ENCODE results near the gene TBL1XR1. TPM values are rescaled to one million over a fixed set of nuclear protein-coding genes. Genes with fewer than 3 reads are reported as not detected.

TBL1XR1 gene
- total RNA-seq, 2 experiments from 2014 or later, result 143 to 214 TPM

DNA sequence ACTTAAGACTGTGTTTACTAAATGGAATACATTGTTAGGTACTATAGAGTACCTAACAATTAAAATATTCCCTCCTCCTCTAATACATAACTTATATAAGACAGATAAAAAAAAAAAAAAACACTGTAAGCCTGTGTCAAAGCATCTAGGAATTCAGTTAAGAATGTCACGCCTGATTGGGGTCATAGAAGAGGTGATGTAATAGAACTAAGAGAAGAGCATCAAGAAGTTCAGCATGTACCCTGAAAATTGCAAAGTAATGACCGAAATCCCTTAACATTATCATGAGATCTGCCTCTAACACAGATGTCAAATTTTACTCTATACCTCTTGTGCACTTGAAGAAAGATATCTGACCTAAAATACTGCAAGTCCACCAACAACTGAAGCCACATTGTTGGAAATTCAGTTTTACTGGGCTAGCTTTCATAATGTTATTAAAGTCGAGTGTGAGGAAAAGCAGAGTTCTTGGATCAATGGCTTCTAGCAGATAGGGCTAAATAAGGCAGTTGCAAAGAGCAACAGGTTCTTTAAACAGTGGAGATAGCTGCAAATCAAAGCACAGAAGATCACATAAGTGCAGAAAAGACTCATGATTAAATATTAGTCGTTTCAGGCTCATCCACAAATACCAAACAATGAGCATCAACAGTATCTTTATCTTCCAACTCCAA lies 75.0 kb downstream of the TBL1XR1 start:
- H3K27ac Mint-ChIP-seq, result no peak overlapping the region
- CTCF ChIA-PET, result no interaction called here
- H3K27me3 Mint-ChIP-seq, result no peaks in the 10 kb centered on the region
- DNase-seq (no peak), ATAC-seq (no peak)
- H3K4me3 Mint-ChIP-seq, result no peak overlapping the region
- peaks cover 17% of the 10 kb centered on the region for H3K9me3 Mint-ChIP-seq (ENCODE audit: low read depth)
- H3K36me3 Mint-ChIP-seq, result peaks cover 73% of the 10 kb centered on the region
- peaks cover 19% of the 10 kb centered on the region for H3K4me1 Mint-ChIP-seq

DNA sequence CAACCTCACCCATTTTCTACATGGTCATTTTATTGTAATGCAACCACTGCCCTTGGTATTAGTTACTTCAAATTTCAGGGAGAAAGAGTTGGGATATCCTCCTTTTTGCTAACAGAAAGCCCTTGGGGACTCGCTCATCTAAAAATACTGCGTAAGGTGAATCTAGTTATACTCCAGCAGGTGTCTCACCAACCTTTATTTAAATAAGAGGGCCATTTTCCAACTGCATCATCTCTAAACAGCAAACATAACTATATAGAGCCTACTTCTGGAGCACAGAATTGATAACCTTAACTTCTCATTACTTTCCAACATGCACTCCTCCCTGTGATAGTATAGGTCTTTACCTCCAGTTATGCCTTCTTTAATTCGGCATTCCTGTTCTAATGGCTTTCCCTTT lies 77.5 kb downstream of the TBL1XR1 start:
- ATAC-seq (no peak), DNase-seq (no peak)
- Mint-ChIP-seq H3K4me1 (peaks cover 18% of the 10 kb centered on the region), H3K27ac (no peak overlapping the region), H3K27me3 (no peaks in the 10 kb centered on the region), H3K36me3 (peaks cover 57% of the 10 kb centered on the region), H3K9me3 (ENCODE audit: low read depth) (peaks cover 15% of the 10 kb centered on the region), H3K4me3 (no peak overlapping the region)
- CTCF ChIA-PET, result no interaction called here

DNA sequence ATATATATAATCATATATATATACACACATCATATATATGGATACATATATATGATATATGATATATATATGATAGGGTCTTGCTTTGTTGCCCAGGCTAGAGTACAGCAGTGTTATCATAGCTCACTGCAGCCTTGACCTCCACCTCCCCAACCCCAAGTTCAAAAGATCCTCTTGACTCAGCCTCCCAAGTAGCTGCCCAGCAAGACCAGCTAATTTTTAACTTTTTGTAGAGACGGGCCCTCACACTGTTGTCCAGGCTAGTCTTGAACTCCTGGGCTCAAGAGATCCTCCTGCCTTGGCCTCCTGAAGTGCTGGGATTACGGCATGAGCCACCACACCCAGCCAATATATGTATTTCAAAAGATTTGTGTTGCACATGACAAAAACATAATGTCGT lies 83.0 kb downstream of the TBL1XR1 start:
- H3K4me1 Mint-ChIP-seq, result peaks cover 40% of the 10 kb centered on the region
- CTCF ChIA-PET, result no interaction called here
- no peaks in the 10 kb centered on the region for H3K9me3 Mint-ChIP-seq (ENCODE audit: low read depth)
- no peak overlapping the region for H3K4me3 Mint-ChIP-seq
- peaks cover 20% of the 10 kb centered on the region for H3K36me3 Mint-ChIP-seq
- no peaks in the 10 kb centered on the region for H3K27me3 Mint-ChIP-seq
- ATAC-seq (no peak), DNase-seq (no peak)
- no peak overlapping the region for H3K27ac Mint-ChIP-seq

DNA sequence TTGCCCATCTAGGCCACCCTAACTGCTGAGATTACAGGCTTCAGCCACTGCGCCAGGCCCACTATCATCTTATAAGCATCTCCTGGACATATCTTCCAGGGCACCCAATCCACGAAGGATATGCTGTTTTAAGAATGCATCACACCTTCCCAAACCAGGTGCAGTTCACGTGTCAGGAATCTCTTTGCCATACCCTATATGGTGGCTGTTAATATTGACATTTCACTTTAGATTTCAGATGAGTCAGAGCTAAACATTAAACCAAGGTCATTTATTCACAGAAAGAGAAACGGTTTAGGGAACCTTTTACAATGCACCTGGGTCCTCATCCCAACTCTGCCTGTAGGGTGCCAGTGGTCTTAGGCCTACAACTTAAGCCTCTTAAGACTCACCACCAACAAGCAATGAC lies 85.7 kb downstream of the TBL1XR1 start:
- H3K36me3 Mint-ChIP-seq, result peaks cover 11% of the 10 kb centered on the region
- no peaks in the 10 kb centered on the region for H3K27me3 Mint-ChIP-seq
- H3K9me3 Mint-ChIP-seq (ENCODE audit: low read depth), result no peaks in the 10 kb centered on the region
- DNase-seq (no peak), ATAC-seq (no peak)
- H3K27ac Mint-ChIP-seq, result no peak overlapping the region
- H3K4me3 Mint-ChIP-seq, result no peak overlapping the region
- CTCF ChIA-PET, result interaction anchor here (1.3 kb wide), 1 partner anchor 40 kb away, joined by 4 read pairs; no protein-coding TSS in a partner anchor
- peaks cover 44% of the 10 kb centered on the region for H3K4me1 Mint-ChIP-seq

DNA sequence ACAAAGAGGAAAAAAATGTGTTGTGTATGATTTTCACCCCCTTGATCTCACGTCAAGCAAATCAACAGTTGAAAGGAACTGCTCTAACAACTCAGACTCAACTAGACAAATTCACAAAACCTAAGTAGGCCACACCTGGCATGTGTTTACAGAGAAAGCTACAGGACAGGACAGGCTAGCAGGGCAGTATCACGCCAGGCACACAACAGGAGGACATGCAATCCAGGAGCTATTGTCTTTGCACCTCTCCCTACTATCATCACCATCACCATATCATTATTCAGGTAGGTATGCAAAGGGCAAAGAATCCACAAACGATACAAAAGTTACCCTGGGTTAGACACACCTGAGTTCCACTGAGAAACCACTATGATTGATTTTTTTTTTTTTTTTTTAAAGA lies 86.4 kb downstream of the TBL1XR1 start:
- no peak overlapping the region for H3K4me3 Mint-ChIP-seq
- CTCF ChIA-PET, result interaction anchor here (1.3 kb wide), 1 partner anchor 40 kb away, joined by 4 read pairs; no protein-coding TSS in a partner anchor

DNA sequence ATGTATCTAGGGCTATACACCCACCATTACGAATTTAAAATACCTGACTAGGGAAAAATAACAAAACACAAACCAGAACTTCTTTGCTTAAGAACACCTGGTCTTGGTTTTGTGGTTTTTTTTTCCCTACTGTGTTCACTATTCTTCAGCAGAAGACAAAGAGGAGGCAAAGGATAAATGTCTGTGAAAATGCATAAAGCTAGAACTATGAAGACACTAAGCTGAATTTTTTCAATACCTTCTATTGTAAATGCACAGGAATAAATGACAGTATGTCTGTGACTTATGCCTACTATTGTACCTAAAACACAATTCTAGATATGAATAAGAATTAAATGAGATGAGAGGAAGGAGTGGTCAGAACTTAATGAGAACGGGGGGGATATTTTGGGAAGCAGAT lies 86.9 kb downstream of the TBL1XR1 start:
- CTCF ChIA-PET, result interaction anchor here (1.0 to 1.3 kb wide), 2 partner anchors 41 to 94 kb away, joined by 3 to 4 read pairs; no protein-coding TSS in a partner anchor
- Mint-ChIP-seq H3K4me1 (peaks cover 44% of the 10 kb centered on the region), H3K27me3 (no peaks in the 10 kb centered on the region), H3K36me3 (peaks cover 10% of the 10 kb centered on the region), H3K4me3 (no peak overlapping the region), H3K27ac (no peak overlapping the region), H3K9me3 (ENCODE audit: low read depth) (no peaks in the 10 kb centered on the region)
- no peak for ATAC-seq
- no peak for DNase-seq

More for the DNA sequence above, 86.4 kb downstream of the TBL1XR1 start:
- no peak for DNase-seq
- no peak for ATAC-seq
- Mint-ChIP-seq H3K36me3 (peaks cover 11% of the 10 kb centered on the region), H3K27me3 (no peaks in the 10 kb centered on the region), H3K4me1 (peaks cover 44% of the 10 kb centered on the region), H3K27ac (no peak overlapping the region), H3K9me3 (ENCODE audit: low read depth) (no peaks in the 10 kb centered on the region)

DNA sequence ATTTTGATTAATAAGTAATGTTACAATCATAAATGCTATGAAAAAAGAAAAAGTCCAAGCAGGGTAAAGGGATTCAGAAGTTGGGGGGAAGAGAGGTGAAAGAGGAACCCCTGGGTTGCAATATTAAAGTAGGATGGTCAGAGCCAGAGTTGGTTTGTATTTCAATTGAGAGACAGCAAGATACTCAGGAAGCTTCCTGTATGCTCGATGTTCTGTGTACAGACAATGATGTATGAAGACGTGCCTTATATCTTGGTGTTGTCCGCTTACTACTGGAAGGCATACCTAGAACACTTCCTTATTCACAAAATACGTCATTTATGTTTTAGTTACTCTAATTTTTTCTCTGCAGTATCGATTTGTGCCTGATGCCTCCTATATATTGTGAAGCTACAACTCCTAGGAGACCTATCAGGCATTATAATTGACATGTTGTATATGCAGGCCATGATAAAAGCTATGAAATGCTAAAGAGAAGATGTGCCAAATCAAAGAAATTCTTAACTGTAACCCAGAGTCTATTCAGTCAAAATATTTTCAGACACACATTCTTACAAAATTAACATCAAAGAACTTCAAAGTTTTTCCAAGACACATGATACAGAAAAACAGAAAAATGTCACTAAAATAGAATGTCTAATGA lies 87.5 kb downstream of the TBL1XR1 start:
- Mint-ChIP-seq H3K36me3 (peaks cover 9% of the 10 kb centered on the region), H3K27me3 (no peaks in the 10 kb centered on the region), H3K9me3 (ENCODE audit: low read depth) (no peaks in the 10 kb centered on the region), H3K4me1 (peaks cover 44% of the 10 kb centered on the region), H3K4me3 (no peak overlapping the region), H3K27ac (peak overlapping the region; percentile 25)
- CTCF ChIA-PET, result interaction anchor here (1.0 kb wide), 1 partner anchor 95 kb away, joined by 3 read pairs; no protein-coding TSS in a partner anchor
- ATAC-seq (no peak), DNase-seq (no peak)

DNA sequence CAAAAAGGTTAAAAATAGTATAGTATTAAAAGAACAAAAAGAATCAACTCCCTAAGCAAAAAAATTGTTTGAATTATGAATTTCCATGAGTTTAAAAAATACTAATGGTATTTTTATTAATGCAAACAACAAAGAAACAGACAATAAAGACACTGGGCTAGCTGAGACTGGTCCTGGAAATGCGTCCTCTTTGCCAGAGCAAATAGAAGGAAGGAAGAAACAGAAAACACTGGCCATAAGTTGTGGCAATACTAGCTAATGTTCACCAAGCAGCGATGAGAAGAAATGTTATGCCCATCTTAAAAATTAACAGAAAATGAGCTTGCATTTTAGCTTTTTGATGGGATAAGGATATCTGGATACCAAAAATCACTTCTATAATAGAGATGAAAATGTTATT lies 88.6 kb downstream of the TBL1XR1 start:
- CTCF ChIA-PET, result interaction anchor here (1.2 to 1.5 kb wide), 2 partner anchors 12 to 36 kb away, joined by 3 to 4 read pairs; no protein-coding TSS in a partner anchor

DNA sequence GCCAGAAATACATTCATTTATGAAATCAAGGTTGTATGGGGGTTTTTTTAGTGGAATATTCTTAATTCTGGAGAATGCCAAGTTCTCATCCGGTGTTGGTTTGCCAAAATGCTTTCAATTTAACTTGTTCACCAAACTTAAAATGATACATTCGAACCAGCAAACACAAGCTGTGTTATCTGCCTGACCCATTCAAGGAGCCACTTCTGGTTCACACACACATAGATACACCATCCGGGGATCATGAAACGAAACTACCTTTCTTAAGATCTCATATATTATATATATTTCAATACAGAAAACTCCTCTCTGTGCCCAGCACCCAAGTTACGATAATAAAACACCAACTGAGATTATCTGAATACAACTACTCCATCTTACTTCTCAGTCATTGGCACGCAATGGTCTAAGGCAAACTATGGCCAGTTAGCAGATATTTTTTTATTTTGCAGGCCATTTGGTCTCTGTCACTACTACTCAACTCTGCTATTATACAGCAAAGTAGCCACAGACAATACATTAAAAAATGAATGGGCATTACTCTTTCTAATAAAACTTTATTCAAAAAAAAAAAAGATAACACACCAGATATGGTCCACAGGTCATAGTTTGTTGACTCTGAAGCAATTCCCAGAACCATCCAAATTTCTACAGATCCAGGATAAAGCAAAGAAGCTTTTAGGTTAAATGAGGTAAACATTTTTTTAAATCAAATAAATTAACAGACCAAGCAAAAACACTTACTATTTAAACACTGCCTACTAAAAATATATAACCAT lies 89.6 kb downstream of the TBL1XR1 start:
- Mint-ChIP-seq H3K4me1 (peaks cover 39% of the 10 kb centered on the region), H3K9me3 (ENCODE audit: low read depth) (peaks cover 2% of the 10 kb centered on the region), H3K36me3 (peaks cover 6% of the 10 kb centered on the region), H3K27ac (no peak overlapping the region), H3K27me3 (no peaks in the 10 kb centered on the region), H3K4me3 (no peak overlapping the region)
- DNase-seq (no peak), ATAC-seq (no peak)
- CTCF ChIA-PET, result interaction anchor here (1.5 kb wide), 1 partner anchor 37 kb away, joined by 4 read pairs; no protein-coding TSS in a partner anchor

More for the DNA sequence above, 88.6 kb downstream of the TBL1XR1 start:
- peaks cover 11% of the 10 kb centered on the region for H3K36me3 Mint-ChIP-seq
- no peaks in the 10 kb centered on the region for H3K27me3 Mint-ChIP-seq
- ATAC-seq (no peak), DNase-seq (no peak)
- peak overlapping the region; percentile 16 for H3K27ac Mint-ChIP-seq
- H3K9me3 Mint-ChIP-seq (ENCODE audit: low read depth), result no peaks in the 10 kb centered on the region
- peaks cover 43% of the 10 kb centered on the region for H3K4me1 Mint-ChIP-seq
- H3K4me3 Mint-ChIP-seq, result no peak overlapping the region

DNA sequence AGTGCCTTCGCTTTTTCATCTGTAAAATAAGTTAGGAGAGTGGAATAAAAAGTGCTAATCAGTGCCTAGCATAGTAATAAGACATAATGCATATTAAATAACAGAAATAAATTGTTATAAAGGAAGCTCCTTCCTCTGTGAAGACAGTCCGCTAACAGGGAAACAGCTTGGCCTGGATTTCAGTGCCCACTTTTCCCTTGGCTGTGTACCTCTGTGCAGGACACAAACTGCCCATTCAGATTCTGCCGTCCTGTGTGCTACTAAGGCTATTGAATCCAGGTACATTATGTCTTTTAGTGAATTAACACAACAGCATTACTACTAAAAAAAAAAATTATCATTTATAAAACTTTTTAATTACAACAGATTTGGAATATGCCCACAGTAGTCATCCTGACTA lies 90.7 kb downstream of the TBL1XR1 start:
- Mint-ChIP-seq H3K4me1 (peaks cover 34% of the 10 kb centered on the region), H3K36me3 (peaks cover 9% of the 10 kb centered on the region), H3K27ac (no peak overlapping the region), H3K4me3 (no peak overlapping the region), H3K9me3 (ENCODE audit: low read depth) (peaks cover 4% of the 10 kb centered on the region), H3K27me3 (no peaks in the 10 kb centered on the region)
- ATAC-seq (no peak), DNase-seq (no peak)
- CTCF ChIA-PET, result no interaction called here

DNA sequence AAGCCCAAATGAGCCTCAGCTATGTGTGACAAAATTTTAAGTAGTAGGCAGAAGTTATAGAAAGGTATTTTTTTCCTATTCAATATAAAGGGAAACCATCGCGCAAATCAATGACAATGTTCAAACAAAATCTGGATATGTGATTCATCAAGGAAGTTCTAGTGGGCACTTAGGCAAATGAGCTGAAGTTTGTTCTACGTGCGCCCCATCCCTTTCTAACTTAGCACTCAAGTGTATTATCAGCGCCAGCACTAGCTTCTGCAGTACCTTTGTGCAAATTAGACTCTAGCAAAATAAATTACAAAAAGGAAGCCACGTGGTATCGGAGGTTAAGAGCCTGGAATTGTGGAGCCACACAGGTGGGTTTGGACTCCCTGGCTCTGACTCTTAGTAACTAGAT lies 91.1 kb downstream of the TBL1XR1 start:
- Mint-ChIP-seq H3K27ac (no peak overlapping the region), H3K4me3 (no peak overlapping the region), H3K27me3 (no peaks in the 10 kb centered on the region), H3K4me1 (peaks cover 31% of the 10 kb centered on the region), H3K9me3 (ENCODE audit: low read depth) (peaks cover 4% of the 10 kb centered on the region), H3K36me3 (peaks cover 10% of the 10 kb centered on the region)
- no peak for DNase-seq
- no peak for ATAC-seq
- CTCF ChIA-PET, result no interaction called here

DNA sequence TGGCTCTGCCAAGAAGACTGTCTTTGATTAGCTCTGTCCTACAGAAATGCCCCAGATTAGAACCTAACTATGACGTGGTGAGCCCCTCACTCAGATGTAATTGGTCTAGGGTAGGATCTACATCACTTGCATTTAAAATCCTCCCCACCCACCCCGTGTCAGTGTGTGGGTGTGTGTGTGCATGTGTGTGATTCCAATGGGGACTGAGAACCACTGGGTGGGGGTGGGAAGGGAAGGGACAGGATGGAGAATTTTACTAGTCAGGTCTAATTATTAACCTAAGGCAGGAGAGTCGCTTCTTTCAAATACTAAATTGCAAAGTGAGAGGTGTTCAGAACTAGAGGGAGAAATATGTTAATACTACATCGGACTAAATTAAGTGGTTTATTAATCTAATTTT lies 91.7 kb downstream of the TBL1XR1 start:
- peaks cover 4% of the 10 kb centered on the region for H3K9me3 Mint-ChIP-seq (ENCODE audit: low read depth)
- H3K4me1 Mint-ChIP-seq, result peaks cover 27% of the 10 kb centered on the region
- peaks cover 13% of the 10 kb centered on the region for H3K36me3 Mint-ChIP-seq
- no peak overlapping the region for H3K27ac Mint-ChIP-seq
- no peak overlapping the region for H3K4me3 Mint-ChIP-seq
- CTCF ChIA-PET, result interaction anchor here (1.1 kb wide), 1 partner anchor 20 kb away, joined by 3 read pairs; no protein-coding TSS in a partner anchor
- ATAC-seq (no peak), DNase-seq (no peak)
- no peaks in the 10 kb centered on the region for H3K27me3 Mint-ChIP-seq

DNA sequence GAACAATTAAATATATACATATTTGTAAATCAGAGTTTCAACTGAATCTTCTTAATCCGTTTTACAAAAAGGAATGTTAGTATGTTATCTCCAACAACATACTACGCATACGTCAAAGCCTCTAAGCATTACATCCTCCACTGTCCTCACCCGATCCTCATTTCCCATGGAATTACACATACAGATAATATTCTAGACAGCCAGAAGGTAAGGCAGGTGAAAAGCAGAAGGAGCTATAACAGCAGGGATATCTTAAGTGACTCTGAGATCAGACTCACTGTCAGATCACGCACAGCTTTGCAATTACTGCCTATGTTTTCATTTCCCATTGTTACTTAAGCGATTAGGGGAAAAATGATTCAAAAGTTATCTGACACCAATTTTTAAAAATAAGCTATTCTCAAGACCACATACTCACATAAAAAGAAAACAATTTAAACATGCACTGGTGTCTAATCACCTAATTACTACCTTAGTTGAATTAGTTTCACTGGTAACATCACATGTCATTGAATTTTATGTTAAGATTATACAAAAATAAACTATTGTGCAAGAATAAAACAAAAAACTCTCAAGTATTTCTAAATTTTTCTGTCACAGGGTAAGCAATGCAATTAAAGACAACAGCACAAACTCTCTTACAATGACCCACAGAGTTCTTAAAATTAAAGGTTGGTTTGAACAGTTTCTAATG lies 92.8 kb downstream of the TBL1XR1 start:
- Mint-ChIP-seq H3K36me3 (peaks cover 14% of the 10 kb centered on the region), H3K9me3 (ENCODE audit: low read depth) (peaks cover 4% of the 10 kb centered on the region), H3K27ac (no peak overlapping the region), H3K4me1 (peaks cover 15% of the 10 kb centered on the region), H3K27me3 (no peaks in the 10 kb centered on the region), H3K4me3 (no peak overlapping the region)
- CTCF ChIA-PET, result no interaction called here
- DNase-seq, result no peak
- ATAC-seq, result no peak

All from activated CD8-positive, alpha-beta memory T cell treated with anti-CD3 and anti-CD28 coated beads, Interleukin-2, amount 10 ng/mL, durations not matched to agents 7 days and 5 days (primary cell).